Measurements from ENCODE around the gene OPRM1. TPM values are rescaled to one million over a fixed set of nuclear protein-coding genes. Genes with fewer than 3 reads are reported as not detected.

OPRM1 gene
- total RNA-seq, 4 donors from 2014 or later = 0.40 to 1.2 (median 0.88) TPM

DNA sequence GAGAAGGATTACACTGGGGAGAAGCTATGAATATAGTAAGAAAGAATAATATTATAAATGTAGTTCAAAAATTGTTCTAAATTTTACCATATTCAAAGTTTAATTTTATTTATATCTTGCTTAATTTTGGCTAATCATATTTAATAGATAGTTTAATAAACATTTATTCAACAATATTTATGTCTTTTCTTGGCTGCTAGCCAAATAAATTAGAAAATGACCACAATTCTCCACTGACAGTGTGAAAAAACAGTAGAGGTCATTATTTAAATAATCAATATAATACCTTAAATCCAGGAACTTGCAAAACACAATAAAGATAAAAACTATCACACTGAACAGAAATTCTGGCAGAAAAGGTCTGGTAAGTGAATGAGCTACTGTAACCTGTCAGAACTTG lies 171.6 kb downstream of the OPRM1 start:
- H3K9me3 ChIP-seq = no peaks in the 10 kb centered on the region
- DNase-seq (ENCODE audit: extremely low spot score) = no peak
- H3K4me1 ChIP-seq = no peaks in the 10 kb centered on the region
- no peaks in the 10 kb centered on the region for H3K27me3 ChIP-seq
- TF ChIP-seq CTCF (IDR thresholded peaks at IDR 0.05) (no peak), POLR2AphosphoS5 (IDR thresholded peaks at IDR 0.05) (no peak), EP300 (IDR thresholded peaks at IDR 0.05) (no peak), POLR2A (IDR thresholded peaks at IDR 0.05; ENCODE audit: low read depth) (no peak)
- no peaks in the 10 kb centered on the region for H3K36me3 ChIP-seq
- no peak overlapping the region for H3K4me3 ChIP-seq
- intact Hi-C loops (cut with DNase I) = no loop called here
- H3K27ac ChIP-seq (replicated peaks in 1 of 4) = no peak overlapping the region

- Histone ChIP-seq H3K27ac (replicated peaks in 1 of 4) (no peak overlapping the region), H3K27me3 (no peaks in the 10 kb centered on the region), H3K4me1 (no peaks in the 10 kb centered on the region), H3K4me3 (no peak overlapping the region), H3K36me3 (no peaks in the 10 kb centered on the region), H3K9me3 (no peaks in the 10 kb centered on the region)
- 90% methylated on average over 3 of the region's 3 CpGs for WGBS
- intact Hi-C loops (cut with DNase I) = no loop called here
- DNase-seq (ENCODE audit: extremely low spot score) = no peak
- TF ChIP-seq CTCF (IDR thresholded peaks at IDR 0.05) = no peak
- no peak for TF ChIP-seq POLR2AphosphoS5 (IDR thresholded peaks at IDR 0.05)
- no peak for TF ChIP-seq POLR2A (IDR thresholded peaks at IDR 0.05; ENCODE audit: low read depth)
- no peak for TF ChIP-seq EP300 (IDR thresholded peaks at IDR 0.05)
Observed at GRCh38 chr6:154213782-154214181, 174.7 kb downstream of the OPRM1 start.

GRCh38 chr6:154218301-154218700 lies 179.3 kb downstream of the OPRM1 start:
- TF ChIP-seq POLR2AphosphoS5 (IDR thresholded peaks at IDR 0.05) (no peak), CTCF (IDR thresholded peaks at IDR 0.05) (no peak), POLR2A (IDR thresholded peaks at IDR 0.05; ENCODE audit: low read depth) (no peak), EP300 (IDR thresholded peaks at IDR 0.05) (no peak)
- intact Hi-C loops (cut with DNase I) = no loop called here
- Histone ChIP-seq H3K4me3 (no peak overlapping the region), H3K36me3 (no peaks in the 10 kb centered on the region), H3K4me1 (no peaks in the 10 kb centered on the region), H3K27ac (replicated peaks in 1 of 4) (no peak overlapping the region), H3K27me3 (no peaks in the 10 kb centered on the region), H3K9me3 (no peaks in the 10 kb centered on the region)
- 49% methylated on average over 6 of the region's 6 CpGs for WGBS
- no peak for DNase-seq (ENCODE audit: extremely low spot score)

GRCh38 chr6:154218787-154219186 lies 179.7 kb downstream of the OPRM1 start:
- TF ChIP-seq POLR2AphosphoS5 (IDR thresholded peaks at IDR 0.05) (no peak), EP300 (IDR thresholded peaks at IDR 0.05) (no peak), CTCF (IDR thresholded peaks at IDR 0.05) (no peak), POLR2A (IDR thresholded peaks at IDR 0.05; ENCODE audit: low read depth) (no peak)
- no peaks in the 10 kb centered on the region for H3K4me1 ChIP-seq
- intact Hi-C loops (cut with DNase I) = no loop called here
- H3K4me3 ChIP-seq = no peak overlapping the region
- H3K27ac ChIP-seq (replicated peaks in 1 of 4) = no peak overlapping the region
- H3K36me3 ChIP-seq = no peaks in the 10 kb centered on the region
- no peak for DNase-seq (ENCODE audit: extremely low spot score)
- H3K27me3 ChIP-seq = no peaks in the 10 kb centered on the region
- no peaks in the 10 kb centered on the region for H3K9me3 ChIP-seq
- 82% methylated on average over 6 of the region's 6 CpGs for WGBS

GRCh38 chr6:154219250-154219649 lies 180.2 kb downstream of the OPRM1 start:
- Histone ChIP-seq H3K4me1 (no peaks in the 10 kb centered on the region), H3K36me3 (no peaks in the 10 kb centered on the region), H3K27me3 (no peaks in the 10 kb centered on the region), H3K9me3 (no peaks in the 10 kb centered on the region), H3K27ac (replicated peaks in 1 of 4) (no peak overlapping the region), H3K4me3 (no peak overlapping the region)
- DNase-seq (ENCODE audit: extremely low spot score) = no peak
- intact Hi-C loops (cut with DNase I) = no loop called here
- WGBS = 84% methylated on average over 4 of the region's 6 CpGs
- no peak for TF ChIP-seq CTCF (IDR thresholded peaks at IDR 0.05)

All from esophagus muscularis mucosa (tissue), 4 donors.